ENCODE data around the gene SCN4B.

The SCN4B gene

GRCh38 chr11:118155776-118156530 lies 3.3 kb upstream of the SCN4B start:
- Histone ChIP-seq H3K27me3 (ENCODE audit: control insufficient read depth in 3 of 3, insufficient read depth in 3 of 3, low read depth in 1 of 3, low read length in 3 of 3) (peaks cover 0 to 98% (median 68%) of the 10 kb centered on the region in 3 experiments), H3K4ac (ENCODE audit: low read length) (no peak overlapping the region), H3K18ac (ENCODE audit: low read length) (peak overlapping the region; percentile 51), H2BK120ac (ENCODE audit: low read depth, low read length) (no peak overlapping the region), H2BK5ac (ENCODE audit: low read length) (no peak overlapping the region), H2AFZ (ENCODE audit: low read length) (no peak overlapping the region), H2BK15ac (ENCODE audit: low read length) (no peak overlapping the region), H3K27ac (replicated peaks; ENCODE audit: low read length) (no peak overlapping the region), H3K4me1 (ENCODE audit: control insufficient read depth in 2 of 2, insufficient read depth in 1 of 2, low read depth in 1 of 2, low read length in 2 of 2) (peaks cover 3 to 23% of the 10 kb centered on the region in 2 donors), H3K79me1 (ENCODE audit: low read depth, low read length) (no peaks in the 10 kb centered on the region), H4K91ac (ENCODE audit: low read depth, low read length, poor library complexity) (no peak overlapping the region), H3K9ac (ENCODE audit: low read depth, low read length, poor library complexity) (no peak overlapping the region), H3K36me3 (replicated peaks in 1 of 2; ENCODE audit: control insufficient read depth in 2 of 2, insufficient read depth in 2 of 2, low read length in 2 of 2) (no peaks in the 10 kb centered on the region), H3K9me3 (replicated peaks in 1 of 2; ENCODE audit: control insufficient read depth in 2 of 2, insufficient read depth in 1 of 2, low read depth in 1 of 2, low read length in 2 of 2) (no peaks in the 10 kb centered on the region), H2BK12ac (ENCODE audit: low read length) (no peak overlapping the region), H3K23ac (ENCODE audit: low read depth, low read length, poor library complexity) (no peak overlapping the region), H4K8ac (ENCODE audit: low read depth, low read length) (no peak overlapping the region), H3K4me3 (ENCODE audit: low read length in 2 of 2) (no peak overlapping the region), H3K4me2 (ENCODE audit: insufficient read depth, low read length, poor library complexity, severe bottlenecking) (peak overlapping the region; percentile 57), H2AK5ac (ENCODE audit: low read depth, low read length) (peak overlapping the region; percentile 28), H3K14ac (ENCODE audit: low read length) (peak overlapping the region; percentile 21)
- WGBS, 2 donors (ENCODE audit: extremely low coverage in 2 of 2, insufficient read length in 2 of 2, insufficient replicate concordance in 1 of 2) = no CpG with 5 or more reads among the region's 11 CpGs
- no peak for DNase-seq (ENCODE audit: low spot score)

- DNase-seq (ENCODE audit: low spot score) = no peak
- no CpG with 5 or more reads among the region's 1 CpG for WGBS, 2 donors (ENCODE audit: extremely low coverage in 2 of 2, insufficient read length in 2 of 2, insufficient replicate concordance in 1 of 2)
These were observed 2.0 kb upstream of the SCN4B start for GRCh38 chr11:118154641-118155040.

GRCh38 chr11:118153976-118154375 lies 1.4 kb upstream of the SCN4B start:
- H2AK5ac ChIP-seq (ENCODE audit: low read depth, low read length) = no peak overlapping the region
- no peak overlapping the region for H4K8ac ChIP-seq (ENCODE audit: low read depth, low read length)
- H2BK12ac ChIP-seq (ENCODE audit: low read length) = no peak overlapping the region
- H3K9me3 ChIP-seq (replicated peaks in 1 of 2; ENCODE audit: control insufficient read depth in 2 of 2, insufficient read depth in 1 of 2, low read depth in 1 of 2, low read length in 2 of 2) = no peaks in the 10 kb centered on the region
- peaks cover 0 to 98% (median 75%) of the 10 kb centered on the region in 3 experiments for H3K27me3 ChIP-seq (ENCODE audit: control insufficient read depth in 3 of 3, insufficient read depth in 3 of 3, low read depth in 1 of 3, low read length in 3 of 3)
- no peak overlapping the region for H3K4ac ChIP-seq (ENCODE audit: low read length)
- H3K27ac ChIP-seq (replicated peaks; ENCODE audit: low read length) = no peak overlapping the region
- DNase-seq (ENCODE audit: low spot score) = no peak
- no peak overlapping the region for H2BK5ac ChIP-seq (ENCODE audit: low read length)
- no peaks in the 10 kb centered on the region for H3K36me3 ChIP-seq (replicated peaks in 1 of 2; ENCODE audit: control insufficient read depth in 2 of 2, insufficient read depth in 2 of 2, low read length in 2 of 2)
- H3K4me3 ChIP-seq (ENCODE audit: low read length in 2 of 2) = no peak overlapping the region
- no peak overlapping the region for H4K91ac ChIP-seq (ENCODE audit: low read depth, low read length, poor library complexity)
- no peak overlapping the region for H2BK120ac ChIP-seq (ENCODE audit: low read depth, low read length)
- no peak overlapping the region for H3K9ac ChIP-seq (ENCODE audit: low read depth, low read length, poor library complexity)
- H2BK15ac ChIP-seq (ENCODE audit: low read length) = no peak overlapping the region
- peak overlapping the region; percentile 96 for H3K4me2 ChIP-seq (ENCODE audit: insufficient read depth, low read length, poor library complexity, severe bottlenecking)
- H3K79me1 ChIP-seq (ENCODE audit: low read depth, low read length) = no peaks in the 10 kb centered on the region
- no CpG with 5 or more reads among the region's 11 CpGs for WGBS, 2 donors (ENCODE audit: extremely low coverage in 2 of 2, insufficient read length in 2 of 2, insufficient replicate concordance in 1 of 2)
- H3K4me1 ChIP-seq (ENCODE audit: control insufficient read depth in 2 of 2, insufficient read depth in 1 of 2, low read depth in 1 of 2, low read length in 2 of 2) = peaks cover 3 to 23% of the 10 kb centered on the region in 2 donors
- H3K23ac ChIP-seq (ENCODE audit: low read depth, low read length, poor library complexity) = peak overlapping the region; percentile 5
- peak overlapping the region; percentile 38 for H3K18ac ChIP-seq (ENCODE audit: low read length)
- H3K14ac ChIP-seq (ENCODE audit: low read length) = no peak overlapping the region
- H2AFZ ChIP-seq (ENCODE audit: low read length) = no peak overlapping the region

More at GRCh38 chr11:118154641-118155040, 2.0 kb upstream of the SCN4B start:
- Histone ChIP-seq H3K23ac (ENCODE audit: low read depth, low read length, poor library complexity) (no peak overlapping the region), H3K36me3 (replicated peaks in 1 of 2; ENCODE audit: control insufficient read depth in 2 of 2, insufficient read depth in 2 of 2, low read length in 2 of 2) (no peaks in the 10 kb centered on the region), H3K4ac (ENCODE audit: low read length) (no peak overlapping the region), H2BK5ac (ENCODE audit: low read length) (no peak overlapping the region), H2AFZ (ENCODE audit: low read length) (no peak overlapping the region), H3K9ac (ENCODE audit: low read depth, low read length, poor library complexity) (no peak overlapping the region), H4K91ac (ENCODE audit: low read depth, low read length, poor library complexity) (no peak overlapping the region), H3K27ac (replicated peaks; ENCODE audit: low read length) (no peak overlapping the region), H3K79me1 (ENCODE audit: low read depth, low read length) (no peaks in the 10 kb centered on the region), H2BK120ac (ENCODE audit: low read depth, low read length) (no peak overlapping the region), H3K4me1 (ENCODE audit: control insufficient read depth in 2 of 2, insufficient read depth in 1 of 2, low read depth in 1 of 2, low read length in 2 of 2) (peaks cover 3 to 23% of the 10 kb centered on the region in 2 donors), H2BK12ac (ENCODE audit: low read length) (no peak overlapping the region), H2AK5ac (ENCODE audit: low read depth, low read length) (peak overlapping the region; percentile 27), H3K4me3 (ENCODE audit: low read length in 2 of 2) (no peak overlapping the region), H3K4me2 (ENCODE audit: insufficient read depth, low read length, poor library complexity, severe bottlenecking) (no peak overlapping the region), H3K27me3 (ENCODE audit: control insufficient read depth in 3 of 3, insufficient read depth in 3 of 3, low read depth in 1 of 3, low read length in 3 of 3) (peaks cover 0 to 98% (median 75%) of the 10 kb centered on the region in 3 experiments), H3K14ac (ENCODE audit: low read length) (no peak overlapping the region), H4K8ac (ENCODE audit: low read depth, low read length) (no peak overlapping the region), H3K9me3 (replicated peaks in 1 of 2; ENCODE audit: control insufficient read depth in 2 of 2, insufficient read depth in 1 of 2, low read depth in 1 of 2, low read length in 2 of 2) (no peaks in the 10 kb centered on the region), H2BK15ac (ENCODE audit: low read length) (no peak overlapping the region), H3K18ac (ENCODE audit: low read length) (no peak overlapping the region)

- Histone ChIP-seq H3K9me3 (replicated peaks in 1 of 2; ENCODE audit: control insufficient read depth in 2 of 2, insufficient read depth in 1 of 2, low read depth in 1 of 2, low read length in 2 of 2) (no peaks in the 10 kb centered on the region), H3K14ac (ENCODE audit: low read length) (no peak overlapping the region), H3K4ac (ENCODE audit: low read length) (no peak overlapping the region), H2BK120ac (ENCODE audit: low read depth, low read length) (no peak overlapping the region), H3K9ac (ENCODE audit: low read depth, low read length, poor library complexity) (no peak overlapping the region), H2AK5ac (ENCODE audit: low read depth, low read length) (no peak overlapping the region), H4K91ac (ENCODE audit: low read depth, low read length, poor library complexity) (no peak overlapping the region), H3K36me3 (replicated peaks in 1 of 2; ENCODE audit: control insufficient read depth in 2 of 2, insufficient read depth in 2 of 2, low read length in 2 of 2) (no peaks in the 10 kb centered on the region), H3K27ac (replicated peaks; ENCODE audit: low read length) (no peak overlapping the region), H3K4me2 (ENCODE audit: insufficient read depth, low read length, poor library complexity, severe bottlenecking) (peak overlapping the region; percentile 96), H2BK5ac (ENCODE audit: low read length) (no peak overlapping the region), H3K79me1 (ENCODE audit: low read depth, low read length) (no peaks in the 10 kb centered on the region), H3K4me3 (ENCODE audit: low read length in 2 of 2) (peak overlapping the region in 1 of 2 donors; percentile 44), H2BK15ac (ENCODE audit: low read length) (no peak overlapping the region), H2BK12ac (ENCODE audit: low read length) (no peak overlapping the region), H3K27me3 (ENCODE audit: control insufficient read depth in 3 of 3, insufficient read depth in 3 of 3, low read depth in 1 of 3, low read length in 3 of 3) (peaks cover 0 to 97% (median 75%) of the 10 kb centered on the region in 3 experiments), H3K4me1 (ENCODE audit: control insufficient read depth in 2 of 2, insufficient read depth in 1 of 2, low read depth in 1 of 2, low read length in 2 of 2) (peaks cover 3 to 23% of the 10 kb centered on the region in 2 donors), H3K23ac (ENCODE audit: low read depth, low read length, poor library complexity) (peak overlapping the region; percentile 5), H3K18ac (ENCODE audit: low read length) (peak overlapping the region; percentile 69), H2AFZ (ENCODE audit: low read length) (peak overlapping the region; percentile 98), H4K8ac (ENCODE audit: low read depth, low read length) (no peak overlapping the region)
- no peak for DNase-seq (ENCODE audit: low spot score)
- no CpG with 5 or more reads among the region's 16 CpGs for WGBS, 2 donors (ENCODE audit: extremely low coverage in 2 of 2, insufficient read length in 2 of 2, insufficient replicate concordance in 1 of 2)
These were observed 893 bp upstream of the SCN4B start for GRCh38 chr11:118153516-118153915.
